Hepatocyte (in vitro differentiated cells): ENCODE results near the gene SHC3. TPM values are rescaled to one million over a fixed set of nuclear protein-coding genes. Genes with fewer than 3 reads are reported as not detected.

Experiments
- DNase-seq: peaks from one replicate; pipeline ENCODE4 v3.0.0-alpha.2; 2016; ENCODE audit warnings: low spot score
- H2AFZ ChIP-seq: fragments of 200-600 bp; sonication (generic); 2 replicates; pipeline ENCODE4 v1.6.0; 2016; ENCODE audit warnings: antibody characterized with exemption, mild to moderate bottlenecking
- H3K27ac ChIP-seq: fragments of 200-600 bp; sonication (generic); 2 replicates; pipeline ENCODE4 v1.5.1; 2016; ENCODE audit warnings: mild to moderate bottlenecking
- H3K27me3 ChIP-seq: fragments of 200-600 bp; sonication (generic); 2 replicates; pipeline ENCODE4 v1.6.1; 2016
- H3K36me3 ChIP-seq: fragments of 200-600 bp; sonication (generic); replicated peaks from 2 replicates; pipeline ENCODE4 v1.5.1; 2016; ENCODE audit warnings: low read depth; ENCODE audit not compliant: insufficient read depth
- H3K4me1 ChIP-seq: fragments of 200-600 bp; sonication (generic); 2 replicates; pipeline ENCODE4 v1.5.1; 2016; ENCODE audit warnings: mild to moderate bottlenecking, moderate library complexity; ENCODE audit not compliant: insufficient read depth
- H3K4me2 ChIP-seq: fragments of 200-600 bp; sonication (generic); 2 replicates; pipeline ENCODE4 v1.6.0; 2016
- H3K4me3 ChIP-seq: fragments of 200-600 bp; sonication (generic); 2 replicates; pipeline ENCODE4 v1.5.1; 2016; ENCODE audit warnings: mild to moderate bottlenecking
- H3K79me2 ChIP-seq: fragments of 200-600 bp; sonication (generic); 2 replicates; pipeline ENCODE4 v1.6.0; 2017; ENCODE audit warnings: mild to moderate bottlenecking
- H3K9me2 ChIP-seq: fragments of 200-600 bp; sonication (generic); replicated peaks from 2 replicates; pipeline ENCODE4 v1.6.0; 2017; ENCODE audit warnings: mild to moderate bottlenecking; ENCODE audit not compliant: insufficient read depth
- H3K9me3 ChIP-seq: fragments of 200-600 bp; sonication (generic); 2 replicates; pipeline ENCODE4 v1.5.1; 2016; ENCODE audit warnings: low read depth, mild to moderate bottlenecking
- H4K20me1 ChIP-seq: fragments of 200-600 bp; sonication (generic); 2 replicates; pipeline ENCODE4 v1.6.0; 2016; ENCODE audit warnings: mild to moderate bottlenecking; ENCODE audit not compliant: insufficient read depth, poor library complexity, severe bottlenecking
- EZH2 ChIP-seq: fragments of 200-600 bp; sonication (generic); IDR thresholded peaks from 2 replicates; pipeline ENCODE4 v1.6.1; 2016; ENCODE audit warnings: antibody characterized with exemption, mild to moderate bottlenecking, borderline replicate concordance
- EZH2phosphoT487 ChIP-seq: fragments of 200-600 bp; sonication (generic); IDR thresholded peaks from one replicate; pipeline ENCODE4 v1.6.1; 2018; ENCODE audit warnings: antibody characterized with exemption, mild to moderate bottlenecking, low read depth, moderate library complexity; ENCODE audit not compliant: unreplicated experiment, severe bottlenecking
- WGBS: methylation state at CpG from one replicate; pipeline ENCODE4 v1.1.6; 2016; ENCODE audit warnings: low lambda C conversion rate; ENCODE audit errors: missing lambda C conversion rate; 5-methylcytosine and 5-hydroxymethylcytosine counted together
- polyA plus RNA-seq: library from polyadenylated mRNA; unstranded; fragments of >200 nt; fragmentation: Nextera tagmentation; extraction: Ambion mirVana; gene quantifications from 2 replicates; pipeline ENCODE4 v1.2.1, GENCODE V29; 2016
- total RNA-seq: library from RNA; depleted of rRNA; stranded (reverse); fragments of >200 nt; gene quantifications from 2 replicates; pipeline ENCODE4 v1.2.3, GENCODE V29; 2014
- TF ChIP-seq, protein P1 (sequence below): fragments of 200-600 bp; sonication (generic); IDR thresholded peaks from 2 replicates; pipeline ENCODE4 v1.5.1; 2016; ENCODE audit warnings: antibody characterized with exemption, mild to moderate bottlenecking; ENCODE audit not compliant: poor library complexity

The SHC3 gene
- total and polyA plus RNA-seq, 2 experiments from 2014 or later: 1.5 to 1.8 TPM

DNA sequence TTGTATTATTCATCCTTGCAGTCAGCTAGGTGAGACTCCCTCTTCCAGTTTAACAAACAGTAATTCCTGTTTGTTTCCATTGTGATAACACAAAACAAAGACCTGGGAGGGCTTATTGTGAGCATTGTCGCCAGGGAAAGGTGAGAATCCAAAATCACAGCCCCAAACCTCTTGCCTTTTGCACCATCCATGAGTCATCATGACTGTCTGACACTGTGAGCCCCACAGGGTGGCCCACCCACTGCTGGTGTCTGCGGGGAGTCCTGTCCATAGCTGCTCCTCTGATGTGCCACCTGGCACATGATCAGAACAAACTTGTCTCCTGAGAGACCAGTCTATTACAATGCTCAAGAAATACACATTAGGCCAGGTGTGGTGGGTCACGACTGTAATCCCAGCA is 221.1 kb downstream of the SHC3 start:
- Histone ChIP-seq H3K27me3 (no peaks in the 10 kb centered on the region), H3K4me2 (no peak overlapping the region), H3K9me2 (no peaks in the 10 kb centered on the region), H3K27ac (no peak overlapping the region), H3K4me1 (no peaks in the 10 kb centered on the region), H3K9me3 (no peaks in the 10 kb centered on the region), H2AFZ (no peak overlapping the region), H3K36me3 (no peaks in the 10 kb centered on the region), H3K4me3 (no peak overlapping the region), H3K79me2 (no peaks in the 10 kb centered on the region), H4K20me1 (no peaks in the 10 kb centered on the region)
- 71% methylated on average over 3 of the region's 3 CpGs for WGBS
- TF ChIP-seq, protein P1, sequence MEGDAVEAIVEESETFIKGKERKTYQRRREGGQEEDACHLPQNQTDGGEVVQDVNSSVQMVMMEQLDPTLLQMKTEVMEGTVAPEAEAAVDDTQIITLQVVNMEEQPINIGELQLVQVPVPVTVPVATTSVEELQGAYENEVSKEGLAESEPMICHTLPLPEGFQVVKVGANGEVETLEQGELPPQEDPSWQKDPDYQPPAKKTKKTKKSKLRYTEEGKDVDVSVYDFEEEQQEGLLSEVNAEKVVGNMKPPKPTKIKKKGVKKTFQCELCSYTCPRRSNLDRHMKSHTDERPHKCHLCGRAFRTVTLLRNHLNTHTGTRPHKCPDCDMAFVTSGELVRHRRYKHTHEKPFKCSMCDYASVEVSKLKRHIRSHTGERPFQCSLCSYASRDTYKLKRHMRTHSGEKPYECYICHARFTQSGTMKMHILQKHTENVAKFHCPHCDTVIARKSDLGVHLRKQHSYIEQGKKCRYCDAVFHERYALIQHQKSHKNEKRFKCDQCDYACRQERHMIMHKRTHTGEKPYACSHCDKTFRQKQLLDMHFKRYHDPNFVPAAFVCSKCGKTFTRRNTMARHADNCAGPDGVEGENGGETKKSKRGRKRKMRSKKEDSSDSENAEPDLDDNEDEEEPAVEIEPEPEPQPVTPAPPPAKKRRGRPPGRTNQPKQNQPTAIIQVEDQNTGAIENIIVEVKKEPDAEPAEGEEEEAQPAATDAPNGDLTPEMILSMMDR: no peak
- TF ChIP-seq EZH2 (no peak), EZH2phosphoT487 (no peak)
- no peak for DNase-seq

Other genes with a start within 250 kb of the SHC3 start
- 46.1 and 48.6 TPM in 2 replicates for gene S1PR3, start 187.3 kb downstream of the SHC3 start, total RNA-seq
- 13.2 and 21.4 TPM in 2 replicates for gene S1PR3, start 187.3 kb downstream of the SHC3 start, polyA plus RNA-seq
- 77.1 and 85.1 TPM in 2 replicates for gene CKS2, start 132.4 kb upstream of the SHC3 start, total RNA-seq
- gene CKS2, start 132.4 kb upstream of the SHC3 start, polyA plus RNA-seq: 136 and 145 TPM in 2 replicates
- gene SECISBP2, start 139.7 kb upstream of the SHC3 start, total RNA-seq: 43.8 and 48.2 TPM in 2 replicates
- 30.2 and 30.6 TPM in 2 replicates for gene SECISBP2, start 139.7 kb upstream of the SHC3 start, polyA plus RNA-seq